Loucy (cell line): ENCODE results near the gene PKD2L1.

Experiments
- CTCF ChIP-seq: fragments of 200-600 bp; sonication (generic); conservative IDR thresholded peaks from 2 replicates; pipeline ENCODE4 v1.5.1; 2014; ENCODE audit warnings: mild to moderate bottlenecking, antibody characterized with exemption, low read length
- EZH2phosphoT487 ChIP-seq: fragments of 200-600 bp; IDR thresholded peaks from 2 replicates; pipeline ENCODE4 v1.6.1; 2018; ENCODE audit warnings: antibody characterized with exemption, mild to moderate bottlenecking, moderate library complexity, borderline replicate concordance

- no peak for TF ChIP-seq CTCF
- no peak for TF ChIP-seq EZH2phosphoT487
Observed at GRCh38 chr10:100350914-100351485, 21.0 kb upstream of the PKD2L1 start.
